C4-2B (cell line): ENCODE measurements around the gene SNX20.

Source experiments
- CTCF ChIP-seq: fragments of 450-650 bp; conservative IDR thresholded peaks from 2 replicates; pipeline ENCODE4 v1.5.1; 2017; ENCODE audit warnings: mild to moderate bottlenecking
- ZFX ChIP-seq: fragments of 450-650 bp; IDR thresholded peaks from 2 replicates; pipeline ENCODE4 v1.6.1; 2017

- no peak for TF ChIP-seq CTCF
- TF ChIP-seq ZFX: no peak
These were observed 28.2 kb downstream of the SNX20 start for GRCh38 chr16:50652836-50653425.
